ENCODE measurements around the gene NDST1.

NDST1 gene

GRCh38 chr5:150507474-150508276, at the start of gene NDST1:
Gene NDST1, plus strand, starts transcription at chr5:150508131. Its CDS starts 13,124 bp downstream, at chr5:150521255.
- no peak for DNase-seq (ENCODE audit: low read depth)
- TF ChIP-seq CTCF (conservative IDR thresholded peaks at IDR 0.05; ENCODE audit: low read depth, low read length) = no peak
- no peak within 1 kb of the TSS for H3K4me3 ChIP-seq (ENCODE audit: low read depth, low read length)

- DNase-seq (ENCODE audit: low read depth) = peak; percentile 55
- TF ChIP-seq CTCF (conservative IDR thresholded peaks at IDR 0.05; ENCODE audit: low read depth, low read length) = peak; percentile 80
- peak overlapping the region; percentile 34 for H3K4me3 ChIP-seq (ENCODE audit: low read depth, low read length)
These were observed 49.0 kb upstream of the NDST1 start for GRCh38 chr5:150458802-150459557.

GRCh38 chr5:150460781-150461180, 47.1 kb upstream of the NDST1 start:
- no peak for DNase-seq (ENCODE audit: low read depth)
- TF ChIP-seq CTCF (conservative IDR thresholded peaks at IDR 0.05; ENCODE audit: low read depth, low read length) = no peak
- H3K4me3 ChIP-seq (ENCODE audit: low read depth, low read length) = no peak overlapping the region

GRCh38 chr5:150461231-150461630, 46.7 kb upstream of the NDST1 start:
- no peak for TF ChIP-seq CTCF (conservative IDR thresholded peaks at IDR 0.05; ENCODE audit: low read depth, low read length)
- no peak for DNase-seq (ENCODE audit: low read depth)
- H3K4me3 ChIP-seq (ENCODE audit: low read depth, low read length) = no peak overlapping the region

GRCh38 chr5:150464554-150465012, 43.3 kb upstream of the NDST1 start:
- H3K4me3 ChIP-seq (ENCODE audit: low read depth, low read length) = no peak overlapping the region
- DNase-seq (ENCODE audit: low read depth) = peak; percentile 30
- no peak for TF ChIP-seq CTCF (conservative IDR thresholded peaks at IDR 0.05; ENCODE audit: low read depth, low read length)

GRCh38 chr5:150465927-150466326, 42.0 kb upstream of the NDST1 start:
- no peak overlapping the region for H3K4me3 ChIP-seq (ENCODE audit: low read depth, low read length)
- no peak for DNase-seq (ENCODE audit: low read depth)
- TF ChIP-seq CTCF (conservative IDR thresholded peaks at IDR 0.05; ENCODE audit: low read depth, low read length) = no peak

All from choroid plexus epithelial cell (primary cell).